NCI-H82 treated with DMSO at 0.1 percent for 48 hours (cell line): Measurements from ENCODE around the gene FGF14.

ENCODE experiments used
- DNase-seq: peaks from one replicate; lab custom pipeline; 2025; ENCODE audit not compliant: unreplicated experiment; lab: John Stamatoyannopoulos, UW

Gene FGF14

GRCh38 chr13:102000764-102001163, 401.1 kb downstream of the FGF14 start:
- no peak for DNase-seq

GRCh38 chr13:101998129-101998528, 403.7 kb downstream of the FGF14 start:
- DNase-seq: no peak

GRCh38 chr13:101996954-101997353, 404.9 kb downstream of the FGF14 start:
- no peak for DNase-seq

- no peak for DNase-seq
Measured at GRCh38 chr13:101989798-101990350, 412.0 kb downstream of the FGF14 start.

- no peak for DNase-seq
Measured at GRCh38 chr13:101988140-101988539, 413.7 kb downstream of the FGF14 start.

GRCh38 chr13:101986316-101986715, 415.5 kb downstream of the FGF14 start:
- no peak for DNase-seq

- DNase-seq: no peak
Measured at GRCh38 chr13:101985321-101985720, 416.5 kb downstream of the FGF14 start.

- no peak for DNase-seq
Measured at GRCh38 chr13:101982903-101983302, 418.9 kb downstream of the FGF14 start.

- DNase-seq: no peak
Measured at GRCh38 chr13:101979825-101980224, 422.0 kb downstream of the FGF14 start.

- DNase-seq: no peak
Measured at GRCh38 chr13:101978552-101979315, 423.1 kb downstream of the FGF14 start.

- DNase-seq: peak; percentile 86
Measured at GRCh38 chr13:101977475-101977874, 424.4 kb downstream of the FGF14 start.

- DNase-seq: no peak
Measured at GRCh38 chr13:101972191-101972590, 429.7 kb downstream of the FGF14 start.

- DNase-seq: no peak
Measured at GRCh38 chr13:101970341-101970740, 431.5 kb downstream of the FGF14 start.

GRCh38 chr13:101967781-101968180, 434.1 kb downstream of the FGF14 start:
- DNase-seq: no peak

GRCh38 chr13:101967216-101967615, 434.6 kb downstream of the FGF14 start:
- no peak for DNase-seq

- no peak for DNase-seq
Measured at GRCh38 chr13:101965096-101965495, 436.8 kb downstream of the FGF14 start.

- DNase-seq: no peak
Measured at GRCh38 chr13:101959016-101959415, 442.8 kb downstream of the FGF14 start.

GRCh38 chr13:101955764-101956163, 446.1 kb downstream of the FGF14 start:
- DNase-seq: no peak

- DNase-seq: no peak
Measured at GRCh38 chr13:101951114-101951513, 450.7 kb downstream of the FGF14 start.

- DNase-seq: no peak
Measured at GRCh38 chr13:101949681-101950080, 452.2 kb downstream of the FGF14 start.

GRCh38 chr13:101946401-101946800, 455.4 kb downstream of the FGF14 start:
- no peak for DNase-seq

- no peak for DNase-seq
Measured at GRCh38 chr13:101945435-101945834, 456.4 kb downstream of the FGF14 start.

GRCh38 chr13:101944521-101944920, 457.3 kb downstream of the FGF14 start:
- no peak for DNase-seq
